GM12872 (cell line): ENCODE measurements around the gene PARVG.

Experiments used
- TF ChIP-seq, protein P1 (sequence below): IDR thresholded peaks from 3 replicates; pipeline ENCODE4 v1.5.1; 2011; ENCODE audit warnings: low read depth, mild to moderate bottlenecking, low read length, moderate library complexity; ENCODE audit not compliant: insufficient read depth

The PARVG gene

DNA sequence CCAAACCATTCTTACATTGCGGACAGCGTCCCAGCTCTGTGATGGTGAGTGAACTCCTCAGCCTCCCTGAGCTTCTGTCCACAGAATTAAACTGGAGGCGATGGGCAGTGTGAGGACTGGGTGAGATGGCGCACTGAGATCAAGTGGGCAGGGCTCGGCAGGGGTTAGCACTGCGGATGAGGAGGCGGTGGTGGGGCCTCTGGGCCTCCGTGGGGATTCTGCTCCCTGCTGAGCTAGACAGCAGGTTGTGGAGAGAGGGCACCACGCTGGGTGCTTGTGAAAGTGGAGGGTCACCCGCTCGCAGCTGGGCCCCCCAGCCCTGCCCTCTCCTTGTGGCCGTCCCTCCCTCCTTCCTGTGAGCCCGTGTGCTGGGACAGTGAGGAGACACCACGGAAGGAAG, 25.6 kb upstream of the PARVG start:
- TF ChIP-seq, protein P1, sequence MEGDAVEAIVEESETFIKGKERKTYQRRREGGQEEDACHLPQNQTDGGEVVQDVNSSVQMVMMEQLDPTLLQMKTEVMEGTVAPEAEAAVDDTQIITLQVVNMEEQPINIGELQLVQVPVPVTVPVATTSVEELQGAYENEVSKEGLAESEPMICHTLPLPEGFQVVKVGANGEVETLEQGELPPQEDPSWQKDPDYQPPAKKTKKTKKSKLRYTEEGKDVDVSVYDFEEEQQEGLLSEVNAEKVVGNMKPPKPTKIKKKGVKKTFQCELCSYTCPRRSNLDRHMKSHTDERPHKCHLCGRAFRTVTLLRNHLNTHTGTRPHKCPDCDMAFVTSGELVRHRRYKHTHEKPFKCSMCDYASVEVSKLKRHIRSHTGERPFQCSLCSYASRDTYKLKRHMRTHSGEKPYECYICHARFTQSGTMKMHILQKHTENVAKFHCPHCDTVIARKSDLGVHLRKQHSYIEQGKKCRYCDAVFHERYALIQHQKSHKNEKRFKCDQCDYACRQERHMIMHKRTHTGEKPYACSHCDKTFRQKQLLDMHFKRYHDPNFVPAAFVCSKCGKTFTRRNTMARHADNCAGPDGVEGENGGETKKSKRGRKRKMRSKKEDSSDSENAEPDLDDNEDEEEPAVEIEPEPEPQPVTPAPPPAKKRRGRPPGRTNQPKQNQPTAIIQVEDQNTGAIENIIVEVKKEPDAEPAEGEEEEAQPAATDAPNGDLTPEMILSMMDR = no peak

- TF ChIP-seq, protein P1 = no peak
Observed at GRCh38 chr22:44157916-44158618, 22.7 kb upstream of the PARVG start.

DNA sequence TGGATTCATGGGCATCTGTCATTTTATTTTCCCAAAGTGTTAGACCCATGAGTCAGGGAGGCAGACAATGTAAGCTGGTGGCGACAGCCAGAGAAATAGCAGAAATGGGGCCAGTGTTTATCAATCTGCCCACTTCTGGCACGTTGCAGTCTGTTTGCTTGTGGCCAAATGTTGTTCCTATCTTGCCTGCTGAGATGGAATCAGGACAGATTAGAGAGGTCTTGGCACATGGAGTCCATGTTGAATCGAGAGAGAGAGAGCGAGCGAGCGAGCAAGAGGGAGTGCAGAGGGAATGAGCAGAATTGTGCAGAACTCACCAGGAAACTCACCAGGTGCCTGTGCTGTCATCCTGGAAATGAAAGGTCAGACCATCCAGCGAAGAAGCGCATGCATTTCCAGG, 21.9 kb upstream of the PARVG start:
- TF ChIP-seq, protein P1 = no peak

DNA sequence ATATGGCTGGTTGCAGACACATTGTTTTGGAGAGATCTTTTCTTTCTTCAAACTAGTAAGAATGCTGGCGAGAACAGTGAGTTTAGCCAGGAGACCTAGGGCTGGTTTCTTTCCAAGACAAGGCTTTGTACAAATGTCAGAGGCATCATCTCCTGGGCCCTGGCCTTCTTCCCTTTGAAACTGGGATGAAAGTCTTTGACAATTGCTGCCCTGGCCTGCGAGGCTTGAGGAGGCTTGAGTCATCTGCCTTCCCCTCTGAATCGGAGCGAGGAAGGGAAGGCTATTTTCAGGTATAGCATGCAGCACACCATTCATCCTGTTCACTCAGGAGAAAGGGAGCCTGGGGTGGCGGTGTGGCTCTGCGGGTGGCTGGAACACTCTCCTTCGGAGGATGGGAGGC, 21.5 kb upstream of the PARVG start:
- TF ChIP-seq, protein P1 = no peak

- TF ChIP-seq, protein P1 = no peak
Observed at GRCh38 chr22:44159811-44160210, 20.9 kb upstream of the PARVG start.

GRCh38 chr22:44160421-44160820, 20.3 kb upstream of the PARVG start:
- TF ChIP-seq, protein P1 = no peak

- TF ChIP-seq, protein P1 = no peak
Observed at GRCh38 chr22:44161673-44162072, 19.1 kb upstream of the PARVG start.
